GM23338 (cell line): Measurements from ENCODE around the gene RABL6.

Experiments
- CTCF ChIP-seq, 2 experiments: fragments of 200-600 bp in 1 of 2; sonication (generic) in 1 of 2; conservative IDR thresholded peaks; 2 replicates each; pipeline versions ENCODE4 v1.5.1 to v1.6.1; 2016 to 2017; ENCODE audit warnings: antibody characterized with exemption in 2 of 2, low read depth in 2 of 2, mild to moderate bottlenecking in 2 of 2, moderate library complexity in 1 of 2
- EZH2phosphoT487 ChIP-seq: fragments of 200-600 bp; sonication (generic); IDR thresholded peaks from one replicate; pipeline ENCODE4 v1.8.1; 2018; ENCODE audit warnings: antibody characterized with exemption; ENCODE audit not compliant: unreplicated experiment
- REST ChIP-seq: IDR thresholded peaks from one replicate; pipeline ENCODE4 v1.6.1; 2018; ENCODE audit warnings: antibody characterized with exemption; ENCODE audit not compliant: unreplicated experiment
- ZNF114 ChIP-seq: fragments of 250-450 bp; sonication (Bioruptor Pico); IDR thresholded peaks from 2 replicates; pipeline ENCODE4 v1.5.0; 2020; ENCODE audit warnings: mild to moderate bottlenecking, moderate library complexity

- TF ChIP-seq CTCF (conservative IDR thresholded peaks at IDR 0.05; ENCODE audit: low read depth in 2 of 2) (peak; percentile 88 to 95), ZNF114 (CRISPR knock-in tag) (no peak), REST (no peak), EZH2phosphoT487 (no peak)
Observed at GRCh38 chr9:136791516-136792276, 16.1 kb upstream of the RABL6 start.
